Stimulated activated CD8-positive, alpha-beta memory T cell treated with anti-CD3 and anti-CD28 coated beads, Interleukin-2, amount 100 ng/mL, for 48 hours (primary cell): ENCODE results near the gene CEP135.
"Not testable (repeated sequence)": the region's sequence is repeated elsewhere in the genome, so short reads cannot be mapped to it uniquely, and the experiment has no call there.

Experiments
- DNase-seq, 2 donors: peaks; one replicate each; pipeline ENCODE4 v3.0.0-alpha.2; 2020; ENCODE audit warnings: low read depth in 2 of 2

The CEP135 gene

DNA sequence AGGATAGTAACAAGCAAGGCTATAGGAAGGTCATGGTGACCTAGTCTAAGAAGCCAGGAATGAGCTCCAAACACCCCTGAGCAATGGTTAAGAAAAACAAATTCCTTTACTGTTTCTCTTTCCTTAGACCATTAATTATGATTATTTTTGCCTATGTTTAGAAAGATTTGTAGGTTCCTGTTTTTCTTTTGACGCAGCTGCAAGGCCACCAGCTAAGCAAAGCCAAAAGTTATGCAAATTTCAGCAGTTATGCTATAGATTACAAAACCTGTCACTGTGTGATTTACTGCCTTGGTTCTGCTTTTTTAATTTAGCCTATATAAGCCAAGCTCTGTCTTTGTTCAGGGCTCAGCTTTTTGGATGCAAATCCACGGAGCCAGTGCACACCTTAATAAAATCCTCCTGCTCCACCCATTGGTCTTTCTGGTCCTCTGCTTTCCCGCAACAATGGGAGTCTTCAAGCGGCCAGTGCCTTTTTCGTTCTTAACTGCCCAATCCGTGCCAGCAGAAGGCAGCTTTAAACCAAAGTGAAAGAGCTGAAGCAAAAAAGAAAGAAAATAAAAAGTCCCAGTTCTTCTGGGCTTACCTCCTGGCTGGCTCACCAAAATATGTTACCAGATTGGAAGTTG, 1.4 kb upstream of the CEP135 start:
- DNase-seq: no peak

DNA sequence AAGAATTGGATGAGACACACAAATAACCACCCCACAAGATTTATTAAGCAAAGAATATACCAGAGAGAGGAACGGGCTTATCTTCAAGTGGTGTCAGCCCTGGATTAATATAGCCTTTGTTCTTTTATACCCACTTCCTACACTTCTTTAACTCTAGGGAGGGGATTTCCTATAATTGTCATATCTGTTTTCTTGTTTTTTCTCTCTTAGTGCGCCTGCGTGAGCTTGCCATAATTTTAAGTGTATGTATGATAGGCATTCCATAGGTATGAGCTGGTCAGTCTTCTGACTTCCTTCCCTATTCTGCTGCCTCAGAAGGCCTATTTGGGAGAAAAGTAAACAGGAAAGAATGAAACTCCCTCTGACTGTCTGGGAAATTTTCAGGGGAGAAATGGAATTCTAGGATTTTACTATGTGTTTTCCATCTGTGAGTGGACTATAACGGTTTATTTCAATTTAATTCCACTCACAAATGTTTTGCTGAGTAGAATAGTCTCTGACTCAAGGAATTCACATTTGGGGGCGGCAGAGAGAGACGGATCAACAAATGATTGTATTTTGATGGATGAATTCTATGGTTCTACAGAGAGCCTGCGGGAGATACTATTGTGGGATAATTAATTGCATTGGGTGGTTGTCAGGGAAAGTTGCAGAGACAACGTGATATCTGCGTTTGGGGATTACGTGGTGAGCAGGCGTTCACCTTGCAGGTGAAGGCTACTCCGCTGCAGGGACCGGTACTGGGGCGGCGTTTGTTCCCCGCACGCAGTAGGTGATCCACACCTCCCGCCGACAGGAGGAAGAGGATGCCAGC, 626 bp upstream of the CEP135 start:
- DNase-seq: peak in 1 of 2 donors; percentile 5

DNA sequence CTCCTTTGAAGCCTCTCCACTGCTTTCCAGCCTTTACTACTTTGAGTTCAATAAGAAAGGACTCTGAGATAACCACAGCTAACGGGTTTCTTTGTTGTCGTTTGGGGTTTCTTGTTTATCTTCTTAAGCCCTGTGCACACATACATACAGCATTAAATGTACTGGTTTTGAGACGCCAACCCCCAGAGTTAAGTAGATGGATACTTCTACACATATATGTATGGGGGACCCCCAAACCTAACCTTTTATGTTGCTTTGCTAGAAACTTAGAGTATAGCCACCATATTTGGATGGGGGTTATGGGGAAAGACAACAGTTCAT, 697 bp downstream of the CEP135 start:
- DNase-seq: no peak

DNA sequence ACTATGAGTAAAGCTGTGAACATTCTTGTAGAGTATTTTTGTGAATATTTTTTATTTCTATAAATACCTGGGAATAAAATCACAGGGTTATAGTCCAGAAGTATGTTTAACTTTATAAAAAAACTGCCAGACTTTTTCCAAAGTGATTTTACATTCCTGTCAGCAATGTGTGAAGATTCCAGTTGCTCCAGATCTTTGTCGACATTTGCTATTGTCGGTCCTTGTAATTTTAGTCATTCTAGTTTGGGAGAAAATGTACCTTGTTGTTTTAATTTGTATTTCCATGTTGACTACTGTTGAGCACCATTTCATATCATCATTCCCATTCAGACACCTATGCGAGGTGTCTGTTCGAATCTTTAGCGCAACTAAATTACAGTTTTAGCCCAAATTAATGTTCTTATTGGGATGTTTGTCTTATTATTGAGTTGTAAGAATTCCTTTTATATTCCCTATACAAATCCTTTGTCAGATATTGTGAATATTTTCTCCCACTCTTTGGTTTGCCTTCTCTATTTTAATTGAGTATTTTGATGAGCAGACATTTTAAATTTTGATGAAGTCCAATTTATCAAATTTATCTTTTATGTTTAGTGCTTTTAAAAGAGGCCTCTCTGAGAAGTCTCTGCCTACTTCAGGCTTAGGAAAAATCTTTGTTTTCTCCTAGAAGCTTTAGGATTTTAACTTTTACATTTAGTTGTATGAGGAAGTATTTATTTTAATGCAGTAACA, 2.6 kb downstream of the CEP135 start:
- no peak for DNase-seq

DNA sequence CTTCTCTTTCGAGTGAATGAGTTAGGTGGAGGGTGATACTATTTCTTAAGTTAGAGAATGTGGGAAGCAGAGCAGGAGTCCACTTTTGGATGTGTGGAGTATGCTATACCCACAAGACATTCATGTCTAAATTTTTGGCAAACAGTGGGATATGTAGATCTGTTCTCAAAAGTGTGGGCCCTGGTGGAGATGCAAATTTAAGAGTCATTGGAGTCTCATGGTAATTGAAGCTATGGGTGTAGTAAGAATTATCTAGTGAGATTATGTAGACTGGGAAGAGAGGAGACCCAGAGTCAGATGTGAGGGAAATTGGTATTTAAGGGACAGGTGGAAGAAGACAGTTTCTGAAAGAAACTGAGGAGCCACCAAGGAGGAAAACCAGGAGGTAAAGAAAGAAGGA, 7.0 kb downstream of the CEP135 start:
- no peak for DNase-seq

DNA sequence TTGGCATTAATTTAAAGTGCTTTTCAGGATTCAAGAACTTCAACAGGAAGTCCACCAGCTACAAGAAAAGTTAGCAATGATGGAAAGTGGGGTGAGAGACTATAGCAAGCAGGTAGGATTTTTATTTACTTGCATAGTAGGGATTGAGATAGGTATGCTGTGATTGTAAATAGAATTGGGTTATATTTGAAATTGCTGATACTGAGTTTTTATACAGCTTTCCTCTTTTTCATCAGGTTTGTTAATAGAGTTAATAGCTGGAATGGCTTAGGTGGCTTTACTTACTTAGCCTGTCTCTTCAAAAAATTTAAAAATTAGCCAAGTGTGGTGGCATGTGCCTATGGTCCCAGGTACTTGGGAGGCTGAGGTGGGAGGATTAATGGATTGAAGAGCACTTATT, 10.9 kb downstream of the CEP135 start:
- no peak for DNase-seq

DNA sequence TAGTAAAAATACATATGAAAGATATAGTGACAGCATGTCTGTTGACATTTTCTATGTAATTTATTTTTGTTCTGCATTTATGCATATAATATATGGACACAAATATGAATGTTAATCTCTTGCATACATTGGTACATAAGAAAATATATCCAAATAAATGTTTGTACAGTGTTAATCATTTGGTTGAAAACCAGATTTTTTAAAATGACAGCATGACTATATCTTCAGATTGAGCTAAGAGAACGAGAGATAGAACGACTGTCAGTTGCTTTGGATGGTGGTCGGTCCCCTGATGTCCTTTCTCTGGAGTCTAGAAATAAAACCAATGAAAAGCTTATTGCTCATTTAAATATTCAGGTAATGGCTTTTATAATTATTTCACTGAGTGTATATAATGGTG, 15.3 kb downstream of the CEP135 start:
- no peak for DNase-seq

DNA sequence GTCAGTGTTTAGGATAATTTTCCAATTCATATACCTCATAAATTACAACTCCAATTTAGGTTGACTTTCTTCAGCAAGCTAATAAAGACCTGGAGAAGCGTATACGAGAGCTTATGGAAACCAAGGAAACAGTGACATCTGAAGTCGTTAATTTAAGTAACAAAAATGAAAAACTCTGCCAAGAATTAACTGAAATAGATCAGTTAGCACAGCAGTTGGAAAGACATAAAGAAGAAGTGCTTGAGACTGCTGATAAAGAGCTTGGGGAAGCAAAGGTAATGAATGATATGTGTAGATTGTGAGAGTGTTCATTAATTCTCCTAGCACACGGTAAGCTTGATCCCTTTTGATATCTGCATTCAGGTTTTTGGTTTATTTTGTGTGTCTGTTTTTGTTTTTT, 16.8 kb downstream of the CEP135 start:
- DNase-seq: no peak

DNA sequence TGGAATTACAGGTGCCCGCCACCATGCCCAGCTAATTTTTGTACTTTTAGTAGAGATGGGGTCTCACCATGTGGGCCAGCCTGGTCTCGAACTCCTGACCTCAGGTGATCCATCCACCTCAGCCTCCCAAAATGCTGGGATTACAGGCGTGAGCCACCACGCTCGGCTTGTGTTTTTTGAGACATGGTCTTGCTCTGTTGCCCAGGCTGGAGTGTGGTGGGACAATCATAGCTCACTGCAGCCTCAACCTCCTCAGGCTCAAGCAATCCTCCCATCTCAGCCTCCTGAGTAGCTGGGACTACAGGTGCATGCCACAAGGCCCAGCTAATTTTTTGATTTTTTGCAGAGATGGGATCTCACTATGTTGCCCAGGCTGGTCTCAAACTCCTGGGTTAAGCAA, 17.6 kb downstream of the CEP135 start:
- DNase-seq: not testable (repeated sequence)

DNA sequence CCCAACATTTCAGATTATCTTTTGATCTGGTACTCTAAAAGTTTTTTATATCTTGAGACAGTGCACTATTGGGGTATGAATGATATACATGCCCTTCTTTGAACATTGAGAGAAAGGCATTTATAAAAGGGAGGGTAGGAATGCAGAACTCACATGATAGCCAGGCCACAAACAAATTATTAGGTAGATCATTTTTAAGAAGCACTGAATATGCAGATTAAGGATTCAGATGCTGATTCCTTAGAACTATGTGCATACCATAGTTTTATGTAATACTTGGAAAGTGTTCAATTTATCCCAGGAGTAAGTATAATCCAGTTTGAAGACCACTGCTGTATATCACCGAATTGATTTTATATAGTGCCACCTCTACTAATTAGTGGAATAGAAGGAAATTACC, 18.6 kb downstream of the CEP135 start:
- DNase-seq: no peak

DNA sequence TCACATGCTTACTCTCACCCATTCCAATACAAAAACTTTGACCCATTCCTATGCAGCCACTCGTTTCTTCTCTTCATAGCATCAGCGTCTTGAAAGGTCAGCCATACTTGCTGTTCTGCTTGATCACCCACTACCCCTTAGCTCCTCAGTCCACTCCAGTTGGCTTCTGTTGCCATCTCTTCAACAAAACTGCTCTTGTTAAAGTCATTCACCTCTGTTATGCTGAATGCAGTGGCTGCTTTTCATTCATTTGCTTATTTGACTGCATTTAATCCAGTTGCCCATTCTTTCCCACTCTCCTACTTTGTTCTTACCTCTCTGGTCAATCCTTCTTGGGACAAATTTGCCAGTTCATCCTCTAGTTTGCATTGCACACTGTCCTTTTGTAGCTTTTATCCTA, 24.9 kb downstream of the CEP135 start:
- DNase-seq: no peak

DNA sequence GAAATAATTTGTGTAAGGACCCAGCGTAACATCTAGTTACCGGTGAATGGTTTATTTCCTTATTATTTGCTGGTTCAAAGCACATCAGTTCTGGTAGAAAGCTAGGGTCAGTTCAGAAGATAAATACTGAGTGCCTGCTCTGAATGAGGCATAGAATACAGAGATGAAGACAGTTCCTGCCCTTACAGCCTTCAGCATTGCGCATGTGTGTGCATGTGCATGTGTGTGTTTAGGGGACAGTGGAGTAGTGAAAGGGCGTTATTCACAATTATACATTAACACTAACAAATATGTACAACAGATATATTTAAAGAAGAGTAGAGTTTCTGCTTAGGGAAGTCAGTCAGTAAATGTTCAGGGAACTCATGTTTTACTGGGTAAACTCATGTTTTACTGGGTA, 29.1 kb downstream of the CEP135 start:
- no peak for DNase-seq

DNA sequence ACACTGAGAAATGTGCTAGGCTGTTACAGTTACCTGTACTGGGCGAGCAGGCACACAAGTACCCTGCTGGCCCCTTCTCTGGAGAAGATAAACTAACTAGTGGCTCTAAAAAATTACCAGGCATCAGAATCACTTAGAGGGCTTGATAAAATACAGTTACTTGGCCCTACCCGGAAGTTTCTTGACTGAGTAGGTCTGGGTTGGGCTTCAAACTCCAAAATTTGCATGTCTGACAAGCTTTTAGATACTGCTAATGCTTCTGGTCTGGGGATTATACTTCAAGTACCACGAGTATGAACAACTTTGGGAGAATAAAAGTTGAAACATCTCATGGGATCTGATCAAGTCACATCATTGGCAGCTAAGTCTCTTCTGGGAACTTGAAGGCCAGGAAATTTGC, 30.8 kb downstream of the CEP135 start:
- no peak for DNase-seq

DNA sequence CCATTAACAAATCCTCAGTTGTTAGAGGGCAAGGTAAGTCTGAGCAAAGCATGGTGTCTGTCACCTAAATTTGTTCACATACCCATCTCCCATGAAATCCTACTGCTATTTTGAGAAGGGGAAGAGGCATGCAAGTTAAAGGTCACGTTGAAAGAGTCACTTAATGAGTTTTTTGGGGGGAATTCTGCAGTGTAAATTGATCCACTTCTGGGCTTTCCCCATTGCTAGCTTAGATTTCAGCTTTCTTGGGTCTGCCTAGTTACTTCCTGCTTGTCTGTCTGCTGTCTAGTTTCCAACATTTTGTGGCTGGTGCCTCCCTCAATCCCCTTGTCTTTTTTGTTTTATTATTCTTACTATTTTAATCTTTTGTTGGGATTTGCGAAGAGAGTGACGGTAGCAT, 32.0 kb downstream of the CEP135 start:
- DNase-seq: no peak

DNA sequence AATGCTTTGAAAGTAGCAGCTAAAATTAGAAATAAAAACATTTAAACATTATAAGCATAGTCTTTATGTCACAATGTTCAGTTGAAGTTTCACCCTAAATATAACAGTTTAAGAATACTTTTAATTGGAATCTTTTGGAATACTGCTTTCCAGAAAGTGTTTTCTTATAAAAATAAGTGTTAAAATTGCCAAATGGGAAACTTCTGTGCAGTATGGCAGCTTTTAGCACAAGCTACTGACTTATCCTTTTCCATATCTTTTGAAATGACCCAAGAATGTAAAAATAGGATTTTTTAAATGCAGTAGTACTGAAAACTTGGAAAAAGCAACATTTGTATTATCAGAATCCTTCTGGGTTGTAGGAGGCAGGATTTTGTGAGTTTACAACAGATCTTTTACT, 34.2 kb downstream of the CEP135 start:
- DNase-seq: no peak

DNA sequence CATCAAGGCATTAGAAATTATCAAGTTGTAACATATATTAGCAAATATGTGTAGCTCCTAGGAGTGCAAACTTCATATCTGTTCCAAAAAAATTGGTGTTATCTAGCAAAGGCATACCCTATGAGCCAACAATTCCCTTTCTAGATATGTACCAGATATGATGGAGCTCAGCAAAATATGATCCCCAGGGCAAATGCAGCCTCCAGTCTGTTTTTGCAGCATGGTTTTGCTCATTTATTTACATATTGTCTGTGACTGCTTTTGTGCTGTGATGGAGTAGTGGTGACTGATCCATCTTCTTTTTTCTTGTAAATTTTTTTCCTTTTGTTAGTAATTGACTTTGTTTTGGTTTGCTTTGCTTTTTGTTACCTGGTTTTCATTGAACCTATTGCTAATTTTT, 41.0 kb downstream of the CEP135 start:
- DNase-seq: no peak

DNA sequence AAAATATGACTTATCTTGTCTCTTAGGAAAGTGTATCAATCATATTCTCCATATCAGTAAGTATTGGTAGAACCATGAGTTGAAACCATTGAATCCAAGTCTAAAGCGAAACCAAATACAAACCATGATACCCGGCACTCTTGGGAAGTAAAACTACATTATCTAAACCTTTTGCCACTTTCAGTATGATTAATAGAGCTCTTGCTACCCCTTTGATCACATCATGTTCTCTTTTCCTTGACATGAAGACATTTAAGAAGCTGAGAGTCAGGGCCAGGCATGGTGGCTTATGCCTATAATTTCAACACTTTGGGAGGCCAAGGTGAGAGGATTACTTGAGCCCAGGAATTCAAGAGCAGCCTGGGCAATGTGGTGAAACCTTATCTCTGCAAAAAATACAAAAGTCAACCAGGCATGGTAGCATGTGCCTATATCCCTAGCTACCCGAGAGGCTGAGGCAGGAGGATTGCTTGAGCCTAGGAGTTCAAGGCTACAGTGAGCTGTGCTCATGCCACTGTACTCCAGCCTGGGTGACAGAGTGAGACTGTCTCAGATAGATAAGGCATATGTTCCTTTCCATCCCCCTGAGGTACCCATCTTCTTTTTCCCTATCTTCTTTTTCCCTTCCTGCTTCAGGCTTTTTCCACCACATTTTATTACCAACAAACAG, 45.4 kb downstream of the CEP135 start:
- DNase-seq: no peak

DNA sequence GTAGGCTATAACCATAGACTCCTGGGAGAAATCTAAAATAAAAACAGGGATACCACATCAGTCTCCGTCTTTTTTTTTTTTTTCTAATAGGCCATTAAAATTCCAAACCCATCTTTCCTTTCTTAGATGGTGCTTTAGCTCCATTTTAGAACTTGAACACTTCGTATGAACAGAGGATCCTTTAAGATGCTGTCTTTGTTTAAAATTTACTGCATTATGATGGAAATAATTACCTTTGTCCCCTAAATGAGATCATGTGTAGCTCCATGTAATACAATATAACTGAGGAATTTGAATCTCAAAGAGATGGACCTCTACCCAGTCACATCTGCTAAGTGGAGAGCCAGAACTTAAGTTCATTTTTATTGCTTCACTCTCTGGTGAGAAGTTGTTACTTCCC, 47.9 kb downstream of the CEP135 start:
- no peak for DNase-seq

DNA sequence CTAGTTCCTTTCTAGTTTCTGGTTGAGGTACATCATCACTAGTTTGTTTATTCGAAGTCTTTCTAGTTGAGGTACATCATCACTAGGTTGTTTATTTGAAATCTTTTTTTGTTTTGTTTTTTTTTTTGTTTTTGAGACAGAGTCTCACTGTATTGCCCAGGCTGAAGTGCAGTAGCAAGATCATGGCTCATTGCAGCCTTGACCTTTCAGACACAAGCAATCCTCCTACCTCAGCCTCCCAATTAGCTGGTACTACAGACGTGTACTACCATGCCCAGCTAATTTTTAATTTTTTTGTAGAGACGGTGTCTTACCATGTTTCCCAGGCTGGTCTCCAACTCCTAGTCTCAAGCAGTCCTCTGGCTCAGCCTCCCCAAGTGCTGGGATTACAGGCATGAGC, 54.9 kb downstream of the CEP135 start:
- DNase-seq: no peak

DNA sequence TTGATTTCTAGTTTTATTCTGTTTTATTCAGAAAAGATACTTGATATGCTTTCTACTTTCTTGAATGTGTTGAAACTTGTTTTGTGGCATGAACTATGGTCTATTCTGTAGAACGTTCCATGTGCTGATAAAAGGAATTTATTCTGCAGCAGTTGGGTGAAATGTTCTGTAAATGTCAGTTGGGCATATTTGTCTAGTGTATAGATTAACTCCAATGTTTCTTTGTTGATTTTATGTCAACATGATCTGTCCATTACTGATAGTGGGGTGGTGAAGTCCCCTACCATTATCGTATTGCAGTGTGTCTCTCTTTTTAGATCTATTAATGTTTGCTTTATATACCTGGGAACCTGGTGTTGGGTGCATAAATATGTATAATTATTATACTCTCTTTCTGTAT, 55.5 kb downstream of the CEP135 start:
- no peak for DNase-seq

DNA sequence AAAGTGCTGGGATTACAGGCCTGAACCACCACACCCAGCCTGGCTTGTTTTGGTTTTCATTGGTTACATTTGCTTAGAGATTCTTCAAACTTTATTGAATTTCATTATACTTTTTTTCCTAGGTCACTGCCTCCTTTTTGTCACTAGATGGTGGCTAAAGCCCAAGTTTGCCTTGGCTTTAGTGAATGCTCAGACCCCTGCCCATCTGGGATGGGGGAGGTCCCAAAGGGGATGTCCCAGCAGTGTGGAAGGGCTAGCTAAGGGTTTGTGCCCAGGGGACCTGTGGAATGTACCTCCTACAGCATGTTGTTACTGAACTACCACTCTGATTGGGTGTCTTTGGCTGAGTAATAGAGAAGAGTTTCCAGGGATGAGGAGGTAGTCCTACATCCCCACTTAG, 58.4 kb downstream of the CEP135 start:
- DNase-seq: no peak

DNA sequence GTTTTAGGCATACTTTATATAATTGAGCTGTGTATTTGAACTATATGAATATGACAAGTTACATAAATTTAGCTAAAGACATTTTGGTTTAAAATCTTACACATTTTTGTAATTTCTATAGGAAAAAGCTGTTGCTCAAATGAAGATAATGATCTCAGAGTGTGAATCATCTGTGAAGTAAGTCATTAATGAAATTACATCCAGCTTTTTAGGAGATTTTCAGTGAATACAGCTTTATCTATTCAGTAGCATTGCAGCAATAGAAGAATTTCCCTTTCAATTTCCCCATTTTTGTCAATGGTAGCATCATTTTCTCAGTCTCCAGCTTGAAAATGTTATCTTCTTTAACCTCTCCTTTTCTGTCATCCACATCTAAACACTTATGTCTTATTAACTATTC, 59.5 kb downstream of the CEP135 start:
- DNase-seq: no peak

DNA sequence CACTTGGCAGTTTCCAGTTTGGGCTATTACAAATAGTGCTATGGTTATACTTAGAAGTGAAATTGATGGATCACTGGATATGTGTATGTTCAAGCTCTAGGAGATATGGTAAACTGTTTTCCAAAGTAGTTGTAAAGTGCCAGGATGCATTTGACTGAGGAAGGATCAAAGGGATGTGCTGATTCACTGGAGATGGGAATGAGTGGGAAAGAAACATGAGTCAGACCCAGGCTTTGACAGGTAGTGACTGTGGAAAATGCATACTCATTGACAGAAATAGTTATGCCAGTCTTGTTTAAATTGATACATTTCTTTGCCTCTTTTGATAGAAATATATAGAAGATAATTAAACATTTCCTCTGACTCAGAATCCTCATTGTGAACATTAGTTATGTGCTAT, 77.9 kb downstream of the CEP135 start:
- DNase-seq: no peak
